Measurements from ENCODE around the gene POTEC. TPM values are rescaled to one million over a fixed set of nuclear protein-coding genes. Genes with fewer than 3 reads are reported as not detected.

Gene POTEC
- total RNA-seq: not detected in 2 replicates

DNA sequence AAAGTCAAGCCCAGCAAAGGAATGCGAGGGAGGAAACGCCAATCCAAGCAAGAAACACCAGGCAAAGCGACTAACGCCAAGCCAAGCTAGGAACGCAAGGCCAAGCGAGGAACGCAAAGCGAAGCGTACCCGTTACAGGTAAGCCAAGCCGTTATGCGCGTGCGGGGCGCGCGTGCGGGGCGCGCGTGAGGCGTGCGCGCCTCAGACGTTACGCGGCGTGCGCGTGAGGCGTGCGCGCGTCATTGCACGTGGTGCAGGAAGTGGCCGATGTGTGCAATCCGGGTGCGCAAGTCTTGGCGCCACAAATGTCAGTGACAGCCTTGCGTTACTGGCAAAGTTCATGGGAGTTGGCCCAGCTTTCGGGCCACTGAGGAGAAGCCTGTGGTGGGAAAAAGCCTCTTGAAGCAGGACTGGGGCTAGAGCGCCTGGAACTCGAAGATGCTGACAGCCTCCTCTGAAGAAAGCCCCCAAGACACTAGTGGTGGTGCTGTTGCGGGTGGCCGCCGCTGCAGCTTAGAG lies at the start of gene POTEC:
Gene POTEC (minus strand): TSS at position 155 of the 519 bp plus-strand sequence. CDS start 454 bp downstream, outside the sequence.

Other genes starting within 250 kb of the POTEC start
- gene ANKRD30B, start 204.6 kb upstream of the POTEC start, total RNA-seq: not detected in 2 replicates

All from bladder microvascular endothelial cell (primary cell).